ENCODE results near the gene TICAM2.

- TF ChIP-seq YY1 (IDR thresholded peaks at IDR 0.05; ENCODE audit: insufficient read depth, insufficient read length): no peak
- no peak for TF ChIP-seq ZNF274 (IDR thresholded peaks at IDR 0.05; ENCODE audit: low read depth, low read length)
These were observed 15.6 kb downstream of the TICAM2 start for GRCh38 chr5:115586525-115587146.

All from NT2/D1 (cell line).